ENCODE measurements around the gene CD200R1L. TPM values are rescaled to one million over a fixed set of nuclear protein-coding genes. Genes with fewer than 3 reads are reported as not detected.

Gene CD200R1L
- total RNA-seq (2021) (not detected in 3 replicates), Bru-seq, nascent RNA (not detected)
- long read RNA-seq, experiment 1: 0 reads
- long read RNA-seq, experiment 2: 0 reads
- long read RNA-seq, experiment 3: 0 reads

- no peak for DNase-seq (ENCODE audit: low spot score)
- TF ChIP-seq AFF4 (CRISPR knock-in tag; IDR thresholded peaks at IDR 0.05; ENCODE audit: borderline replicate concordance) (no peak), STAT6 (CRISPR knock-in tag; conservative IDR thresholded peaks at IDR 0.05; ENCODE audit: low read depth) (no peak), ZNF317 (CRISPR knock-in tag; IDR thresholded peaks at IDR 0.05; ENCODE audit: borderline replicate concordance, low read depth) (no peak), NFE2L1 (CRISPR knock-in tag; IDR thresholded peaks at IDR 0.05) (no peak), PRDM15 (CRISPR knock-in tag; IDR thresholded peaks at IDR 0.05) (no peak), IRF2 (CRISPR knock-in tag; IDR thresholded peaks at IDR 0.05; ENCODE audit: borderline replicate concordance, low read depth) (no peak), JUN (CRISPR knock-in tag; IDR thresholded peaks at IDR 0.05) (no peak), FOXK1 (CRISPR knock-in tag; IDR thresholded peaks at IDR 0.05) (no peak), E2F5 (CRISPR knock-in tag; IDR thresholded peaks at IDR 0.05) (no peak), MYBL2 (CRISPR knock-in tag; IDR thresholded peaks at IDR 0.05) (no peak), NR1H2 (CRISPR knock-in tag; IDR thresholded peaks at IDR 0.05) (no peak), MAX (CRISPR knock-in tag; IDR thresholded peaks at IDR 0.05) (no peak), ZBTB21 (CRISPR knock-in tag; IDR thresholded peaks at IDR 0.05; ENCODE audit: borderline replicate concordance) (no peak), CBFB (CRISPR knock-in tag; IDR thresholded peaks at IDR 0.05; ENCODE audit: low read depth) (no peak), TEAD4 (CRISPR knock-in tag; IDR thresholded peaks at IDR 0.05) (no peak), FOXJ3 (CRISPR knock-in tag; IDR thresholded peaks at IDR 0.05; ENCODE audit: borderline replicate concordance) (no peak), NR2C2 (CRISPR knock-in tag; IDR thresholded peaks at IDR 0.05) (no peak), ZNF532 (CRISPR knock-in tag; IDR thresholded peaks at IDR 0.05; ENCODE audit: borderline replicate concordance) (no peak), AR (CRISPR knock-in tag; IDR thresholded peaks at IDR 0.05) (no peak)
Measured at GRCh38 chr3:112846764-112847163, at the start of gene CD200R1L. TSS of gene CD200R1L (minus strand) at chr3:112846864. CDS start at chr3:112829367, 17,497 bp downstream.

More at GRCh38 chr3:112846764-112847163, at the start of gene CD200R1L:
- Mint-ChIP-seq H3K27ac (no peak within 1 kb of the TSS), H3K9me3 (peaks cover 49% of the 10 kb centered on the region), H3K4me1 (no peaks in the 10 kb centered on the region; the same call in 1 of the 2 replicates), H3K4me3 (no peak within 1 kb of the TSS), H3K27me3 (ENCODE audit: low read depth) (no peaks in the 10 kb centered on the region; the same call in 1 of the 2 replicates), H3K36me3 (peaks cover 22% of the 10 kb centered on the region)
- no peak; the same call in 1 of the 2 replicates for ATAC-seq
- POLR2A ChIA-PET: no interaction called here
- CTCF ChIA-PET: interaction anchor here (1.3 kb wide), 1 partner anchor 112 kb away, joined by 4 read pairs; no protein-coding TSS in a partner anchor

Measured in WTC11 (cell line).